Left lung (tissue), 10 donors: ENCODE measurements around the gene GSG1L. TPM values are rescaled to one million over a fixed set of nuclear protein-coding genes. Genes with fewer than 3 reads are reported as not detected.

Experiments used
- ATAC-seq: fragments of 200-7000 bp; cut with Tn5 transposase; one replicate; pipeline ENCODE4 v1.9.1; 2020; ENCODE audit warnings: moderate library complexity
- DNase-seq, 4 donors: peaks; one replicate each; pipeline ENCODE4 v3.0.0-alpha.2; 2013 to 2020
- H3K27ac ChIP-seq, 2 donors: fragments of 200-600 bp; sonication (generic) in 1 of 2; one replicate each; pipeline versions ENCODE4 v1.5.0 to v1.8.0; 2020 to 2021
- H3K27me3 ChIP-seq, 2 donors: fragments of 200-600 bp; sonication (generic) in 1 of 2; one replicate each; pipeline versions ENCODE4 v1.5.0 to v1.8.0; 2020 to 2021
- H3K36me3 ChIP-seq, 2 donors: fragments of 200-600 bp; sonication (generic) in 1 of 2; one replicate each; pipeline versions ENCODE4 v1.5.0 to v1.8.0; 2020 to 2021
- H3K4me1 ChIP-seq, 2 donors: fragments of 200-600 bp; one replicate each; pipeline ENCODE4 v1.8.0; 2021
- H3K4me3 ChIP-seq, 2 donors: fragments of 200-600 bp; sonication (generic) in 1 of 2; one replicate each; pipeline versions ENCODE4 v1.5.0 to v1.8.0; 2020 to 2021; ENCODE audit warnings: mild to moderate bottlenecking in 1 of 2
- H3K9me3 ChIP-seq, 2 donors: fragments of 200-600 bp; sonication (generic) in 1 of 2; one replicate each; pipeline versions ENCODE4 v1.5.0 to v1.8.0; 2020 to 2021
- CTCF ChIP-seq, 2 donors: fragments of 200-600 bp; sonication (generic) in 1 of 2; IDR thresholded peaks; one replicate each; pipeline versions ENCODE4 v1.5.0 to v1.8.0; 2021; ENCODE audit warnings: antibody characterized with exemption in 2 of 2
- intact Hi-C, 2 donors: fragments of 100-400 bp; cut with DNase I; formaldehyde crosslinking; loops; one replicate each; pipeline versions ENCODE4 v1.11.2 to v1.14.2; 2022
- polyA plus RNA-seq, 6 donors: library from polyadenylated mRNA; unstranded; fragments of 120-200 nt; gene quantifications; one replicate each; pipeline ENCODE4 v1.2.1, GENCODE V29; 2013; ENCODE audit not compliant: insufficient read length in 6 of 6
- total RNA-seq, 2 donors: library from RNA; stranded (reverse); fragmentation: NEBNext Ultra II Directional; extraction: Animal tissue kit (Norgen Biotek cat#: 25700); gene quantifications; one replicate each; pipeline ENCODE4 v1.2.1, GENCODE V29; 2021
- donor health status: DM: no; HTN: yes; CAD: no.
- donor health status: DM: no; HTN: no; CAD: no.

GSG1L gene
- total and polyA plus RNA-seq, 8 donors = 0.20 to 1.2 (median 0.65) TPM; not detected in 1

- no peak for ATAC-seq
- Histone ChIP-seq H3K4me1 (no peaks in the 10 kb centered on the region), H3K27ac (no peak overlapping the region), H3K9me3 (no peaks in the 10 kb centered on the region), H3K27me3 (no peaks in the 10 kb centered on the region), H3K4me3 (no peak overlapping the region), H3K36me3 (peaks cover 0 to 50% of the 10 kb centered on the region in 2 donors)
- TF ChIP-seq CTCF (IDR thresholded peaks at IDR 0.05) = no peak
- intact Hi-C loops = no loop called here
- no peak for DNase-seq
These were observed 322.9 kb downstream of the GSG1L start for GRCh38 chr16:27740496-27741201.

GRCh38 chr16:27739606-27740357 lies 323.7 kb downstream of the GSG1L start:
- no peak for TF ChIP-seq CTCF (IDR thresholded peaks at IDR 0.05)
- Histone ChIP-seq H3K27ac (no peak overlapping the region), H3K9me3 (no peaks in the 10 kb centered on the region), H3K4me3 (no peak overlapping the region), H3K4me1 (no peaks in the 10 kb centered on the region), H3K27me3 (no peaks in the 10 kb centered on the region), H3K36me3 (peaks cover 0 to 50% of the 10 kb centered on the region in 2 donors)
- peak in 1 of 4 donors; percentile 27 for DNase-seq
- intact Hi-C loops = no loop called here
- no peak for ATAC-seq

- TF ChIP-seq CTCF (IDR thresholded peaks at IDR 0.05) = no peak
- Histone ChIP-seq H3K27ac (no peak overlapping the region), H3K4me3 (no peak overlapping the region), H3K36me3 (peaks cover 0 to 50% of the 10 kb centered on the region in 2 donors), H3K9me3 (no peaks in the 10 kb centered on the region), H3K27me3 (no peaks in the 10 kb centered on the region), H3K4me1 (no peaks in the 10 kb centered on the region)
- peak in 1 of 4 donors; percentile 35 for DNase-seq
- ATAC-seq = no peak
- intact Hi-C loops = no loop called here
These were observed 324.9 kb downstream of the GSG1L start for GRCh38 chr16:27738596-27738995.

Other genes starting within 250 kb of the GSG1L start
- 100 to 1,000 TPM in 1 of 2 donors, 10 to 100 TPM in 1; 87.3 to 155 TPM for gene XPO6, start 148.3 kb upstream of the GSG1L start, total RNA-seq
- gene XPO6, start 148.3 kb upstream of the GSG1L start, polyA plus RNA-seq = 10 to 100 TPM; 75.7 to 86.7 (median 79.5) TPM
- 1 to 10 TPM; 1.7 to 2.8 TPM for gene SBK1, start 228.8 kb upstream of the GSG1L start, total RNA-seq
- 10 to 100 TPM; 13.0 to 16.4 (median 15.5) TPM for gene SBK1, start 228.8 kb upstream of the GSG1L start, polyA plus RNA-seq